Ureter (tissue), 1 donor: ENCODE data around the gene C1orf198. TPM values are rescaled to one million over a fixed set of nuclear protein-coding genes. Genes with fewer than 3 reads are reported as not detected.

Source experiments
- DNase-seq: peaks from one replicate; pipeline ENCODE4 v3.0.0-alpha.2; 2020; ENCODE audit warnings: low spot score
- total RNA-seq: library from RNA; stranded (reverse); gene quantifications from one replicate; pipeline ENCODE4 v1.2.4, GENCODE V29; 2023
- donor health status: DM: yes; HTN: yes; CAD: no.

The C1orf198 gene
- total RNA-seq, 1 donor from 2014 or later = 42.2 TPM

GRCh38 chr1:230833511-230833910, 34.8 kb downstream of the C1orf198 start:
- DNase-seq = no peak

- DNase-seq = no peak
Measured at GRCh38 chr1:230832476-230832875, 35.8 kb downstream of the C1orf198 start.

- DNase-seq = no peak
Measured at GRCh38 chr1:230831771-230832170, 36.5 kb downstream of the C1orf198 start.

GRCh38 chr1:230828421-230828820, 39.9 kb downstream of the C1orf198 start:
- DNase-seq = no peak

- DNase-seq = no peak
Measured at GRCh38 chr1:230827801-230828200, 40.5 kb downstream of the C1orf198 start.

GRCh38 chr1:230827081-230827681, 41.1 kb downstream of the C1orf198 start:
- no peak for DNase-seq

- DNase-seq = no peak
Measured at GRCh38 chr1:230826166-230826875, 42.0 kb downstream of the C1orf198 start.

GRCh38 chr1:230825761-230826160, 42.6 kb downstream of the C1orf198 start:
- no peak for DNase-seq

GRCh38 chr1:230824919-230825721, 43.2 kb downstream of the C1orf198 start:
- no peak for DNase-seq

- DNase-seq = no peak
Measured at GRCh38 chr1:230824551-230824918, 43.8 kb downstream of the C1orf198 start.

- no peak for DNase-seq
Measured at GRCh38 chr1:230823931-230824381, 44.4 kb downstream of the C1orf198 start.

- DNase-seq = no peak
Measured at GRCh38 chr1:230823426-230823825, 44.9 kb downstream of the C1orf198 start.

GRCh38 chr1:230822092-230822581, 46.2 kb downstream of the C1orf198 start:
- DNase-seq = no peak

- no peak for DNase-seq
Measured at GRCh38 chr1:230821346-230821745, 47.0 kb downstream of the C1orf198 start.

GRCh38 chr1:230820568-230820967, 47.8 kb downstream of the C1orf198 start:
- no peak for DNase-seq

GRCh38 chr1:230819976-230820375, 48.3 kb downstream of the C1orf198 start:
- no peak for DNase-seq

- DNase-seq = no peak
Measured at GRCh38 chr1:230818901-230819300, 49.4 kb downstream of the C1orf198 start.

GRCh38 chr1:230818367-230818766, 50.0 kb downstream of the C1orf198 start:
- no peak for DNase-seq

GRCh38 chr1:230816018-230816417, 52.3 kb downstream of the C1orf198 start:
- no peak for DNase-seq

- DNase-seq = no peak
Measured at GRCh38 chr1:230814949-230815692, 53.2 kb downstream of the C1orf198 start.

GRCh38 chr1:230812568-230812967, 55.8 kb downstream of the C1orf198 start:
- no peak for DNase-seq
